Measurements from ENCODE around the gene CEP85.

The CEP85 gene

GRCh38 chr1:26318338-26319064, 84.5 kb downstream of the CEP85 start:
- H3K4me3 ChIP-seq, result no peak overlapping the region
- no peak overlapping the region for H3K27ac ChIP-seq
- DNase-seq (ENCODE audit: low spot score), result no peak

GRCh38 chr1:26320896-26321295, 86.9 kb downstream of the CEP85 start:
- no peak overlapping the region for H3K4me3 ChIP-seq
- TF ChIP-seq CTCF (IDR thresholded peaks at IDR 0.05), result no peak
- DNase-seq (ENCODE audit: low spot score), result no peak
- H3K27ac ChIP-seq, result no peak overlapping the region

More at GRCh38 chr1:26318338-26319064, 84.5 kb downstream of the CEP85 start:
- TF ChIP-seq CTCF (IDR thresholded peaks at IDR 0.05), result no peak

- no peak overlapping the region for H3K4me3 ChIP-seq
- peak; percentile 92 for DNase-seq (ENCODE audit: low spot score)
- H3K27ac ChIP-seq, result no peak overlapping the region
- peak; percentile 72 for TF ChIP-seq CTCF (IDR thresholded peaks at IDR 0.05)
Measured at GRCh38 chr1:26321315-26322041, 87.5 kb downstream of the CEP85 start.

GRCh38 chr1:26322042-26322331, 88.0 kb downstream of the CEP85 start:
- no peak for DNase-seq (ENCODE audit: low spot score)
- no peak overlapping the region for H3K27ac ChIP-seq
- no peak for TF ChIP-seq CTCF (IDR thresholded peaks at IDR 0.05)
- H3K4me3 ChIP-seq, result no peak overlapping the region

GRCh38 chr1:26323382-26323781, 89.4 kb downstream of the CEP85 start:
- DNase-seq (ENCODE audit: low spot score), result no peak
- no peak overlapping the region for H3K27ac ChIP-seq
- no peak for TF ChIP-seq CTCF (IDR thresholded peaks at IDR 0.05)
- no peak overlapping the region for H3K4me3 ChIP-seq

GRCh38 chr1:26324550-26324949, 90.5 kb downstream of the CEP85 start:
- TF ChIP-seq CTCF (IDR thresholded peaks at IDR 0.05), result no peak
- Histone ChIP-seq H3K4me3 (no peak overlapping the region), H3K27ac (no peak overlapping the region)
- DNase-seq (ENCODE audit: low spot score), result no peak

GRCh38 chr1:26327956-26328362, 94.0 kb downstream of the CEP85 start:
- H3K27ac ChIP-seq, result no peak overlapping the region
- no peak for DNase-seq (ENCODE audit: low spot score)
- H3K4me3 ChIP-seq, result no peak overlapping the region
- no peak for TF ChIP-seq CTCF (IDR thresholded peaks at IDR 0.05)

All from coronary artery (tissue), 2 donors.